ENCODE measurements around the gene ZNF384.

DNA sequence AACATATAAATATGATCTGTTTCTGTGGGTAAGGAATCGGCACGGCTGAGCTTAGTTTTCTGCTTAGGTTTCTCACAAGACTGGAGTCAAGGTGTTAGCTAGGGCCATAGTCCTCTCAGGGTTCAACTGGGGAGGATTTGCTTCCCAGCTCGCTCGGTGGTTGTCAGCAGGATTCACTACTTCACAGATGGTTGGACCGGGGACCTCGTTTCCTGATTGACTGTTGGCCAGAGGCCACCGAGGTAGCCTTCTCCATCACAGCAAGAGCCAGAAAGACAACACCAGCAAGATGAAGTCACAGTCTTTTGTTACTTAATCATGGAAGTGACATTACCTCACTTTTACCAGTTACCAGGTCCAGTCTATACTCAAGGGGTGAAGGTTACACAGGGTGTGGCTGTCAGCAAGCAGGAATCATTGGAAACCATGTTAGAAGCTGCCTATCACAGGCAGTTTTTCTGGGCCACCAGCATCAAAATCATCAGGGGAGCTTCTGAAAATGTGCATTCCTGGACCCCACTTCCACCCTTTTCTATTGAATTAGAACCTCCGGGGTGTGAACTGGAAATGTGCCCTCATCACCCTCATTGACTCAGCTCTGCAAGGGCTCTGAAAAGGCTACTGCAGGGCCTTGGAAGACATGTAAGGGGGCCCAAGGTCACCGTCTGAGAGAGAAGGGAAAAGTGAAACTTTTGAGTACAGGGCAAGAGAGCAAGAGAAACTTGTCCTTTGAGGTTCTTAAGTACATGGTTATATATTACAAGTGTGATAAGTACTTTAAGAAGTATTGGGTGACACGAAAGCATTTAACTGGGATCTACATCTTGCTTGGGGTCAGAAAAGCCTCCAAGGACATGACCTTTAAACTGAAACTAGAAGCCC lies 45.6 kb upstream of the ZNF384 start:
- TF ChIP-seq RAD21 (IDR thresholded peaks at IDR 0.05 in 1 of 2, conservative IDR thresholded peaks at IDR 0.05 in 1 of 2; ENCODE audit: low read depth in 2 of 2, low read length in 2 of 2) (no peak), NRF1 (IDR thresholded peaks at IDR 0.05; ENCODE audit: low read depth, low read length) (no peak)

Data from H1 (cell line).